ENCODE results near the gene SYT13. TPM values are rescaled to one million over a fixed set of nuclear protein-coding genes. Genes with fewer than 3 reads are reported as not detected.

SYT13 gene
- total and polyA plus RNA-seq, 2 of the 4 experiments (the other 2 are of a cell fraction), result not detected

- H2BK20ac ChIP-seq (ENCODE audit: low read depth, low read length), result no peak overlapping the region
- no peak overlapping the region for H3K56ac ChIP-seq (ENCODE audit: extremely low read depth, insufficient read depth, low read length)
- no peak overlapping the region for H3K23ac ChIP-seq (ENCODE audit: low read depth, low read length)
- no peak overlapping the region for H3K4ac ChIP-seq (ENCODE audit: low read depth, low read length)
- H2AK9ac ChIP-seq (replicated peaks; ENCODE audit: low read depth, low read length, poor library complexity), result no peak overlapping the region
- no peak overlapping the region for H4K91ac ChIP-seq (ENCODE audit: insufficient read depth, low read depth, low read length)
- H3K9me1 ChIP-seq (ENCODE audit: insufficient read depth, low read length), result no peaks in the 10 kb centered on the region
- no peak overlapping the region for H2AK5ac ChIP-seq (ENCODE audit: low read depth, low read length)
- no peak overlapping the region for H3K18ac ChIP-seq (ENCODE audit: low read depth, low read length)
- H3K14ac ChIP-seq (replicated peaks; ENCODE audit: low read depth, low read length), result no peak overlapping the region
- H4K8ac ChIP-seq (ENCODE audit: low read depth in 2 of 2, low read length in 2 of 2), result no peak overlapping the region
- H3K4me1 ChIP-seq (ENCODE audit: control insufficient read depth, insufficient read depth, low read length), result no peaks in the 10 kb centered on the region
- in situ Hi-C loops (cut with MboI; ENCODE audit: low sequenced_read_pairs), result no loop called here
- no peaks in the 10 kb centered on the region for H3K36me3 ChIP-seq (ENCODE audit: control insufficient read depth, insufficient read depth, low read length)
- no peak overlapping the region for H4K5ac ChIP-seq (ENCODE audit: low read depth, low read length)
- dilution Hi-C loops (cut with HindIII; ENCODE audit: low sequenced_read_pairs, unreplicated experiment), result no loop called here
- ATAC-seq (ENCODE audit: low read depth) (no peak), DNase-seq (no peak)
- no peak overlapping the region for H2BK15ac ChIP-seq (ENCODE audit: low read depth, low read length)
- BruUV-seq (replicated peaks), result no TSS peak
- H3K9ac ChIP-seq (ENCODE audit: low read depth, low read length), result no peak overlapping the region
- no peak overlapping the region for H2BK5ac ChIP-seq (ENCODE audit: low read depth, low read length, poor library complexity, severe bottlenecking)
- no peak overlapping the region for H3K27ac ChIP-seq (ENCODE audit: insufficient read depth, low read length)
- TF ChIP-seq POLR2A (IDR thresholded peaks at IDR 0.05; ENCODE audit: low read depth, low read length) (no peak), RFX5 (IDR thresholded peaks at IDR 0.05; ENCODE audit: low read depth, low read length) (no peak), CTCF (conservative IDR thresholded peaks at IDR 0.05; ENCODE audit: low read depth, low read length) (no peak), FOS (IDR thresholded peaks at IDR 0.05; ENCODE audit: low read depth, low read length) (no peak), MXI1 (IDR thresholded peaks at IDR 0.05; ENCODE audit: borderline replicate concordance, low read depth, low read length) (no peak), NFE2L2 (IDR thresholded peaks at IDR 0.05; ENCODE audit: low read depth, low read length) (no peak), MAFK (IDR thresholded peaks at IDR 0.05; ENCODE audit: low read depth, low read length) (no peak), CEBPB (IDR thresholded peaks at IDR 0.05; ENCODE audit: low read depth, low read length) (no peak), ELK1 (IDR thresholded peaks at IDR 0.05; ENCODE audit: borderline replicate concordance, low read depth, low read length) (no peak), RAD21 (IDR thresholded peaks at IDR 0.05; ENCODE audit: low read length) (no peak), BHLHE40 (IDR thresholded peaks at IDR 0.05; ENCODE audit: low read depth, low read length) (no peak), CHD1 (IDR thresholded peaks at IDR 0.05; ENCODE audit: low read depth, low read length) (no peak), SMC3 (IDR thresholded peaks at IDR 0.05; ENCODE audit: low read depth, low read length) (no peak), RCOR1 (IDR thresholded peaks at IDR 0.05; ENCODE audit: insufficient replicate concordance, low read length) (no peak), MAZ (IDR thresholded peaks at IDR 0.05; ENCODE audit: borderline replicate concordance, low read depth, low read length) (no peak)
- CTCF ChIA-PET, result interaction anchor here (1.4 kb wide), 1 partner anchor 9 kb away, joined by 3 read pairs; no protein-coding TSS in a partner anchor
- POLR2A ChIA-PET (ENCODE audit: unreplicated experiment), result no interaction called here
- H3K4me3 ChIP-seq (ENCODE audit: insufficient read depth, low read depth, low read length), result no peak overlapping the region
- no peak overlapping the region for H2AFZ ChIP-seq (replicated peaks; ENCODE audit: low read length, poor library complexity)
- H3K79me1 ChIP-seq (ENCODE audit: low read depth in 1 of 2, low read length in 2 of 2), result no peaks in the 10 kb centered on the region
- intact Hi-C loops (cut with micrococcal nuclease), result no loop called here
- H3K9me3 ChIP-seq (ENCODE audit: control insufficient read depth, insufficient read depth, low read length), result no peaks in the 10 kb centered on the region
- H2BK120ac ChIP-seq (ENCODE audit: low read depth, low read length), result no peak overlapping the region
- 66% methylated on average over 7 of the region's 12 CpGs; no CpG with 5 or more reads in 1 of the 2 experiments for WGBS, 2 experiments (ENCODE audit: extremely low coverage in 2 of 2, insufficient read length in 1 of 2)
- peaks cover 18% of the 10 kb centered on the region for H3K27me3 ChIP-seq (ENCODE audit: control insufficient read depth, insufficient read depth, low read length)
- H3K4me2 ChIP-seq (ENCODE audit: low read depth, low read length), result no peak overlapping the region
- H4K20me1 ChIP-seq (ENCODE audit: insufficient read depth, low read length), result no peaks in the 10 kb centered on the region
Measured at GRCh38 chr11:45243967-45244366, 42.2 kb downstream of the SYT13 start.
